NCI-H345 (cell line): Measurements from ENCODE around the gene ATP11A.
A peak's percentile ranks its signal among the peaks of the same experiment; 100 is the strongest.
"Not testable (repeated sequence)": the region's sequence is repeated elsewhere in the genome, so short reads cannot be mapped to it uniquely, and the experiment has no call there.

Experiments used
- DNase-seq: peaks from one replicate; lab custom pipeline; 2025; lab: John Stamatoyannopoulos, UW

ATP11A gene

GRCh38 chr13:112776971-112777370 is 87.1 kb downstream of the ATP11A start:
- DNase-seq, result no peak

GRCh38 chr13:112777637-112778406 is 88.0 kb downstream of the ATP11A start:
- no peak for DNase-seq

GRCh38 chr13:112779856-112780604 is 90.2 kb downstream of the ATP11A start:
- DNase-seq, result no peak

- DNase-seq, result no peak
These were observed 91.4 kb downstream of the ATP11A start for GRCh38 chr13:112781287-112781686.

GRCh38 chr13:112781881-112782361 is 92.1 kb downstream of the ATP11A start:
- no peak for DNase-seq

GRCh38 chr13:112782429-112783010 is 92.7 kb downstream of the ATP11A start:
- no peak for DNase-seq

- no peak for DNase-seq
These were observed 93.5 kb downstream of the ATP11A start for GRCh38 chr13:112783135-112783977.

- DNase-seq, result no peak
These were observed 94.1 kb downstream of the ATP11A start for GRCh38 chr13:112783978-112784371.

GRCh38 chr13:112784811-112785482 is 95.1 kb downstream of the ATP11A start:
- DNase-seq, result no peak

GRCh38 chr13:112785483-112785856 is 95.6 kb downstream of the ATP11A start:
- no peak for DNase-seq

GRCh38 chr13:112786810-112787209 is 97.0 kb downstream of the ATP11A start:
- DNase-seq, result not testable (repeated sequence)

GRCh38 chr13:112790735-112791641 is 101.2 kb downstream of the ATP11A start:
- DNase-seq, result no peak

- peak; percentile 47 for DNase-seq
These were observed 102.0 kb downstream of the ATP11A start for GRCh38 chr13:112791663-112792440.

- no peak for DNase-seq
These were observed 102.7 kb downstream of the ATP11A start for GRCh38 chr13:112792511-112792910.

- no peak for DNase-seq
These were observed 104.0 kb downstream of the ATP11A start for GRCh38 chr13:112793545-112794445.

- no peak for DNase-seq
These were observed 105.4 kb downstream of the ATP11A start for GRCh38 chr13:112795277-112795676.

GRCh38 chr13:112796190-112796915 is 106.5 kb downstream of the ATP11A start:
- DNase-seq, result no peak

GRCh38 chr13:112799394-112799793 is 109.6 kb downstream of the ATP11A start:
- no peak for DNase-seq
